K562 (cell line): ENCODE measurements around the gene CLDND2. TPM values are rescaled to one million over a fixed set of nuclear protein-coding genes. Genes with fewer than 3 reads are reported as not detected.
A peak's percentile ranks its signal among the peaks of the same experiment; 100 is the strongest.

ENCODE experiments used
- BDP1 ChIP-seq: IDR thresholded peaks from 3 replicates; pipeline ENCODE4 v1.6.1; 2011; ENCODE audit not compliant: insufficient read length, insufficient read depth
- CBFA2T2 ChIP-seq: fragments of 450-650 bp; conservative IDR thresholded peaks from 2 replicates; pipeline ENCODE4 v1.6.1; 2017; ENCODE audit warnings: mild to moderate bottlenecking
- CREB5 ChIP-seq: fragments of 250-450 bp; sonication (Bioruptor Pico); IDR thresholded peaks from 2 replicates; pipeline ENCODE4 v1.5.0; 2020; ENCODE audit warnings: mild to moderate bottlenecking
- GMEB1 ChIP-seq: fragments of 250-450 bp; sonication (Bioruptor Pico); IDR thresholded peaks from 2 replicates; pipeline ENCODE4 v1.4.0; 2020; ENCODE audit warnings: mild to moderate bottlenecking
- GTF2F1 ChIP-seq: IDR thresholded peaks from 2 replicates; pipeline ENCODE4 v1.6.1; 2011; ENCODE audit warnings: low read depth, low read length, improper control_type of control experiment
- JUND ChIP-seq, 2 experiments: IDR thresholded peaks; 2 replicates in 1 of 2; 3 replicates in 1 of 2; pipeline ENCODE4 v1.6.1; 2011; ENCODE audit warnings: borderline replicate concordance in 2 of 2, low read depth in 2 of 2, low read length in 2 of 2, improper control_type of control experiment in 1 of 2, missing biosample characterization in 1 of 2, missing genetic modification characterization in 1 of 2, missing genetic modification reagents in 1 of 2
- NR1H2 ChIP-seq: sonication (generic); formaldehyde crosslinking; IDR thresholded peaks from 2 replicates; pipeline ENCODE4 v1.4.0; 2020; ENCODE audit warnings: mild to moderate bottlenecking, missing genetic modification reagents
- PRPF4 ChIP-seq: fragments of 200-400 bp; formaldehyde crosslinking; IDR thresholded peaks from one replicate; pipeline ENCODE4 v1.6.1; 2017; ENCODE audit warnings: low read length, low read depth, mild to moderate bottlenecking; ENCODE audit not compliant: insufficient read depth, poor library complexity, severe bottlenecking
- TEAD1 ChIP-seq, 2 experiments: fragments of 450-650 bp in 1 of 2; sonication (generic) in 1 of 2; formaldehyde crosslinking; IDR thresholded peaks; 2 replicates each; pipeline versions ENCODE4 v1.4.0 to v1.8.0; 2020 to 2022; ENCODE audit warnings: mild to moderate bottlenecking in 2 of 2, missing genetic modification reagents in 1 of 2
- ZNF76 ChIP-seq: fragments of 250-450 bp; sonication (Bioruptor Pico); IDR thresholded peaks from 2 replicates; pipeline ENCODE4 v1.4.0; 2020; ENCODE audit warnings: mild to moderate bottlenecking, moderate library complexity, borderline replicate concordance
- polyA plus RNA-seq, 8 experiments: library from polyadenylated mRNA; depleted of rRNA in 4 of 8; stranded (reverse) in 5 of 8; unstranded in 3 of 8; fragments of >200 nt; fragmentation: Nextera tagmentation in 2 of 8; fragmentation: Illumina TruSeq in 1 of 8; extraction: Ambion mirVana in 2 of 8; extraction: Trizol in 1 of 8; gene quantifications; 2 replicates each; pipeline versions ENCODE4 v1.2.1 to v1.2.3, GENCODE V29; 2011 to 2014; ENCODE audit warnings: inconsistent platforms in 1 of 8, missing spikeins in 1 of 8
- total RNA-seq, 7 experiments: library from RNA; depleted of rRNA in 6 of 7; stranded (reverse); fragments of >200 nt in 6 of 7; fragmentation: Illumina TruSeq in 2 of 7; extraction: Trizol in 2 of 7; gene quantifications; 2 replicates each; pipeline versions ENCODE4 v1.2.1 to v1.2.3, GENCODE V29; 2011 to 2021; ENCODE audit warnings: low replicate concordance in 1 of 7
- TF ChIP-seq, protein P1 (sequence below): fragments of 250-450 bp; sonication (Bioruptor Pico); IDR thresholded peaks from 2 replicates; pipeline ENCODE4 v1.8.0; 2021; ENCODE audit warnings: moderate library complexity, mild to moderate bottlenecking, inconsistent platforms
- TF ChIP-seq, protein P2 (sequence below), 2 experiments: fragments of 450-650 bp; IDR thresholded peaks; 2 replicates each; pipeline ENCODE4 v1.6.1; 2016; ENCODE audit warnings: mild to moderate bottlenecking in 2 of 2, borderline replicate concordance in 1 of 2, low read depth in 1 of 2, moderate library complexity in 1 of 2

CLDND2 gene
- total and polyA plus RNA-seq, 9 of the 15 experiments (the other 6 are each of a cell fraction or from before 2014, with no cell fraction given) = 0.45 to 4.0 (median 1.2) TPM; not detected in 3

DNA sequence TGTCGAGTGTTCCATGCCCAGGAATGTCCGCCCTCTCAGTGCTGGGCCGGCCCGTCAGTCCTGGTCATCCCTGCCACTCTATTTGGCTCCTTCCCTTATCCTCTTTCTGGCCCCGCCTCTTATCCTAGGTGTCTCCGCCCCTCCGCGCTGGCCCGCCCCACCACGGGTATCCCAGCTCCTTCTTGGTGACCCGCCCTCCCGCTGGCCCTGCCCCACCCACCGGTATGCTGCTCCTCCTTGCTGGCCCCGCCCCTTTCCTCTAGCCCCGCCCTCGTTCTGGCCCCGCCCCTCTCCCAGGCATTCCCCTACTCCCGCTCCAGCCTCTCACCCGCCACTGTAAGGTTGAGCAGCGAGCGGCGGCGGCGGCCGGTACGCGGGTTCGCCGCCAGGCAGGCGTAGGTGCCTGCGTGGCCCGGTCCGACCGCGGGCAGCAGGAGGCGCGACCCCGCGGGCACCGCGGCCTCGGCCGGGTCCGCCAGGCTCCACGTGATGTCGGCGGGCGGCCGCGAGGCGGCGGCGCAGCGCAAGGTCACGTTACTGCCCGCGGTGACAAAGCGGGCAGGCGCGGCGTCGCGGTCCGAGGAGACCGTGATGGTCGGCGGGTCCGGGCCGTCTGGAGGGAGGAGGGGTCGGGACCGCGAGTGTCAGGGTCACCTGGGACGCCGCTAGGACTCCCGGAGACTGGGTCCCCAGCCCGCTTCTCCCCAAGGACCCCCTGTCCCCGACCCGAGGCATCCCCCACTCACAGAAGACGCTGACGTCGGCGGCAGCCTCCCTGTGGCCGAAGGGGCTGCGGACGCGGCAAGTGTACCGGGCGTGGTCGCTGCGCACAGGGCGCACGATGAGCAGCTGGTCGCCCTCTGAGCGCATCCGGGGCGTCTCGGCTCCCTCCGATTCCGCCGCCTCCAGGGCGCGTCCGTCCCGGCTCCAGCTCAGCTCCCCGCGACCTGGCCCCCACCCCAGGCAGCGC is 28.8 kb downstream of the CLDND2 start (continued):
- TF ChIP-seq CREB5 (CRISPR knock-in tag) (no peak), BDP1 (no peak), NR1H2 (CRISPR knock-in tag) (no peak; the same call in 1 of the 2 replicates), ZNF76 (CRISPR knock-in tag) (no peak), JUND (IDR thresholded peaks at IDR 0.05; ENCODE audit: borderline replicate concordance, low read depth, low read length) (0 out of 2 replicates have a peak, but pooled peaks have one; percentile 1), JUND (tag; IDR thresholded peaks at IDR 0.05; ENCODE audit: borderline replicate concordance, low read depth, low read length) (no peak; the same call in 2 of the 3 replicates), TEAD1 (CRISPR knock-in tag; IDR thresholded peaks at IDR 0.05) (peak in 1 of 2 experiments; percentile 86; a peak in 2 of 4 replicates), CBFA2T2 (no peak), GMEB1 (CRISPR knock-in tag) (peak; percentile 82), PRPF4 (no peak), GTF2F1 (no peak; the same call in 1 of the 2 replicates)
- TF ChIP-seq, protein P1, sequence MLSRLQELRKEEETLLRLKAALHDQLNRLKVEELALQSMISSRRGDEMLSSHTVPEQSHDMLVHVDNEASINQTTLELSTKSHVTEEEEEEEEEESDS (CRISPR knock-in tag) = no peak
- TF ChIP-seq, protein P2, sequence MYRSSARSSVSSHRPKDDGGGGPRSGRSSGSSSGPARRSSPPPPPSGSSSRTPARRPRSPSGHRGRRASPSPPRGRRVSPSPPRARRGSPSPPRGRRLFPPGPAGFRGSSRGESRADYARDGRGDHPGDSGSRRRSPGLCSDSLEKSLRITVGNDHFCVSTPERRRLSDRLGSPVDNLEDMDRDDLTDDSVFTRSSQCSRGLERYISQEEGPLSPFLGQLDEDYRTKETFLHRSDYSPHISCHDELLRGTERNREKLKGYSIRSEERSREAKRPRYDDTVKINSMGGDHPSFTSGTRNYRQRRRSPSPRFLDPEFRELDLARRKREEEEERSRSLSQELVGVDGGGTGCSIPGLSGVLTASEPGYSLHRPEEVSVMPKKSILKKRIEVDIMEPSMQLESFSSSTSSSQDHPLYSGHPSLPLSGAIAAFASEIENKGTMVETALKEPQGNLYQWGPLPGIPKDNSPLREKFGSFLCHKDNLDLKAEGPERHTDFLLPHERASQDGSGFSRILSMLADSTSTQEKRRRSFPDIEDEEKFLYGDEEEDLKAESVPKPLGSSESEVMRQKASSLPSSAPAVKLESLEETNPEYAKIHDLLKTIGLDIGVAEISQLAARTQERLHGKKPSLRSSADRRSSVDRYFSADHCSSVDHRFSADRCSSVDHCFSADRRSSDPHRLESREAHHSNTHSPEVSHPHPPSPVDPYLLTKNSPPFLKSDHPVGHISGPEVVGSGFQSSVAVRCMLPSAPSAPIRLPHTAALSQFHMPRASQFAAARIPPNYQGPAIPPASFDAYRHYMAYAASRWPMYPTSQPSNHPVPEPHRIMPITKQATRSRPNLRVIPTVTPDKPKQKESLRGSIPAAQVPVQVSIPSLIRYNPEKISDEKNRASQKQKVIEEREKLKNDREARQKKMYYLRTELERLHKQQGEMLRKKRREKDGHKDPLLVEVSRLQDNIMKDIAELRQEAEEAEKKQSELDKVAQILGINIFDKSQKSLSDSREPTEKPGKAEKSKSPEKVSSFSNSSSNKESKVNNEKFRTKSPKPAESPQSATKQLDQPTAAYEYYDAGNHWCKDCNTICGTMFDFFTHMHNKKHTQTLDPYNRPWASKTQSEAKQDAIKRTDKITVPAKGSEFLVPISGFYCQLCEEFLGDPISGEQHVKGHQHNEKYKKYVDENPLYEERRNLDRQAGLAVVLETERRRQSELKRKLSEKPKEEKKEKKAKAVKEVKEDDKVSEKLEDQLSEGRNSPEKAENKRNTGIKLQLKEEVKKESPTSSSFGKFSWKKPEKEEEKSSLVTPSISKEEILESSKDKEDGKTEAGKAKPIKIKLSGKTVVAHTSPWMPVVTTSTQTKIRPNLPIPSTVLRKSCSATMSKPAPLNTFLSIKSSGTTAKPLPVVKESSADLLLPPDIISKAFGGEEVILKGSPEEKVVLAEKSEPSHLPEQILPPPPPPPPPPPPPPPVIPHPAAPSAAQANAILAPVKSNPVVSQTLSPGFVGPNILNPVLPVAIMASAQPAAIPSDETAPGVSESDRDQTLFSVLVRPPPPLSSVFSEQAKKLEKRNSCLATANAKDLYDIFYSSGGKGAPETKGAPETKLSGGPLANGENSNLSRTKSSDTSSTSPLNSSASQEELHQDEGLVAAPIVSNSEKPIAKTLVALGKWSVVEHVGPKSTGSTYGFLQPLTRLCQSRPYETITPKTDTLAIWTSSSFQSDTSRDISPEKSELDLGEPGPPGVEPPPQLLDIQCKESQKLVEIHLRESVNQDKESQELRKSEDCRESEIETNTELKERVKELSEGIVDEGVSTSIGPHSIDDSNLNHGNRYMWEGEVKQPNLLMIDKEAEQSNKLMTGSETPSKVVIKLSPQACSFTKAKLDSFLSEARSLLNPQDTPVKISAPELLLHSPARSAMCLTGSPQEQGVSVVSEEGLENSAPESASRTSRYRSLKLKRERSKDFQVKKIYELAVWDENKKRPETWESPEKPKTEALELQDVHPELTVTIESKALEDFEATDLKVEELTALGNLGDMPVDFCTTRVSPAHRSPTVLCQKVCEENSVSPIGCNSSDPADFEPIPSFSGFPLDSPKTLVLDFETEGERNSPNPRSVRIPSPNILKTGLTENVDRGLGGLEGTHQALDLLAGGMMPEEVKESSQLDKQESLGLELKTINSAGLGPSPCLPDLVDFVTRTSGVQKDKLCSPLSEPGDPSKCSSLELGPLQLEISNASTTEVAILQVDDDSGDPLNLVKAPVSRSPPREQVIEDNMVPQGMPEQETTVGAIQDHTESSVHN (IDR thresholded peaks at IDR 0.05; ENCODE audit: borderline replicate concordance in 1 of 2, low read depth in 1 of 2) = no peak
